Stimulated activated CD8-positive, alpha-beta memory T cell treated with anti-CD3 and anti-CD28 coated beads, Interleukin-7, amount 100 ng/mL, for 1 hour (primary cell): ENCODE measurements around the gene ASPN.
"Not testable (repeated sequence)": the region's sequence is repeated elsewhere in the genome, so short reads cannot be mapped to it uniquely, and the experiment has no call there.

Experiments used
- DNase-seq, 2 donors: peaks; one replicate each; pipeline ENCODE4 v3.0.0-alpha.2; 2020; ENCODE audit warnings: low read depth in 2 of 2

The ASPN gene

GRCh38 chr9:92411157-92411556 is 71.1 kb downstream of the ASPN start:
- not testable (repeated sequence) for DNase-seq

GRCh38 chr9:92408747-92409478 is 73.4 kb downstream of the ASPN start:
- no peak for DNase-seq

- DNase-seq: no peak
Measured at GRCh38 chr9:92407818-92408217, 74.5 kb downstream of the ASPN start.

GRCh38 chr9:92406477-92406876 is 75.8 kb downstream of the ASPN start:
- DNase-seq: peak in 1 of 2 donors; percentile 8
